ENCODE results near the gene EFNA5.

EFNA5 gene

DNA sequence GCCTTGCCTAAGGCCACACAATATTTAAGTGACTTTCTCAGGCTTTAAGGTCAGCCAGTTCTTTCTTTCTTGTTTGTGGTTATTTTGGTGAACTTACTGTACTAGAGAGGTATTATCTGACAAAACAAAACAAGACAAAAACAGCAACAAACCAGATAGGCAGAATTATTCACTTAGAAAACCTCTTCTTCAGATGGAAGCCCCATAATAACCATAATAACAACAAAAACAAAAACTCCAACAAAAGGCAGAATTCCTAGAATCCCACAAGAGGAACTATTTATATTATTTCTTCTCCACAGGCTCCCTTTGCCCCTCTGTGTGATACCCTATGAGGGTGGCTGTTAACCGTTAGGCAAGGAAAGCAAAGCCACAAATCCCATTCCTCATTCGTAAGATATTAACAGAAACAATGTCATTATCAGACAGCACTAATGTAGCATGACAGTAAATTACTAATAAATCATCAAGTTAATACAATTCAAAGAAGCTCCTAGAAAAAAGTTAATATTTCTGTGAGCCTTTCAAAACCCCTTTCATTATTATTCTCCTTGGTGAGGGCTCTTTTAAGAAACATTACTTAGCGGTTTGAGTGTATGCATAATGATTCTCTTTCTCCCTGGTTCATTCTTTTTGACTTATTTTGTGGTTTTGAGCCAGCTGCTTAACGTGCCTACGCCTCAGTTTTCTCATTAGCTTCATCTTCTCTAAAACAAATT, 274.9 kb downstream of the EFNA5 start:
- no peak for DNase-seq (ENCODE audit: low read depth in 2 of 2)

DNA sequence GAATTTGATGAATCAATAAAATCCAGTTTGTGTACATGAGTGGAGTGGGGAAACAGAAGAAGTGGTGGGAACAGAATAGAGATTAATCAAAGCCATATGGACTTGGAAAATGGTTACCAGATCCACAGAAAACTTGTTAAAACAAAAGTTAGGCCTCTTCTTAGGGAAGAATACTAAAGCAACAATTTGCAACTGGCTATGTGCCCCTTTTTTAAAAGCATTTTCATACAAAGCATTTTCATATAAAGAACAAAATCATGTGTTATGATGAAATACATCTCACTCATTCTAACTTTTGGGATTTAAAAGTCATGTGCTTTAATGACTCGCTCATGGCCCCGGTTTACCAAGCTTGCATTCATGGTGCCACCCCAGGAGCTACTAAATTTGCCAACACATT, 276.9 kb downstream of the EFNA5 start:
- no peak for DNase-seq (ENCODE audit: low read depth in 2 of 2)

DNA sequence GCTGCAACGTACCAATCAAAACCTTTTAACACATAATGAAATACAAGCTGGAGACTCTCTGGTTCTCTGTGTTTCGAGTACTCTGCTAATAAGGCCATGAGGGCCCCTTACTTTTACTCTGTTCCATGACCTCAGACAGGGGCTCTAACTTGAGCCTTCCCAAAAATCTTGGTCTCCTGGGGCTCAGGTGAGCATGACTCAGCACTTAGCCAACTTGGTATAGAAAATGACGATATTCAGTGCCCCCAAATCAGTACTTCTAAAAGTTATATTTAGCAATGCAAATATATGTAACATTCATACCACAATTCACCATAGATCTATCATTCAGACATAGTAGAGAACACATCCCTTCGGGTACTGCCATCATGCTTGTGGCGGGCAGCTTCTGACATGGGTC, 278.9 kb downstream of the EFNA5 start:
- DNase-seq (ENCODE audit: low read depth in 2 of 2) = no peak

DNA sequence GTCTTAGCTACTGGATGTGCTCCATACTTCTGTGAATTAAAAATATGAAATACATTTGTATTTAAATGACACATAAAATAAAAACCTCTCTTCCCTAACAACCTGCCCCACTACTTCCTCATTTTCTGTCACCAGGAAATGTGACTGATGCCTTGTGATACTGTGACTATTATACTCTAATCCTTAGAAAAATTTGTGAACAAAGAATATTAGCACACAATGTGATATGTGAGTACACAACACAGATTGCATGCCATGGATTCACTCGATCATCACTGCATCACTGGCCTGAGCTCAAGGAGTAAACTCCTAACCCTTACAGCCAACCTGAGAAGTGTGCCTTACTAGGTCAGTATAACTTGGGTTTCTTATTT, 281.0 kb downstream of the EFNA5 start:
- DNase-seq (ENCODE audit: low read depth in 2 of 2) = no peak

DNA sequence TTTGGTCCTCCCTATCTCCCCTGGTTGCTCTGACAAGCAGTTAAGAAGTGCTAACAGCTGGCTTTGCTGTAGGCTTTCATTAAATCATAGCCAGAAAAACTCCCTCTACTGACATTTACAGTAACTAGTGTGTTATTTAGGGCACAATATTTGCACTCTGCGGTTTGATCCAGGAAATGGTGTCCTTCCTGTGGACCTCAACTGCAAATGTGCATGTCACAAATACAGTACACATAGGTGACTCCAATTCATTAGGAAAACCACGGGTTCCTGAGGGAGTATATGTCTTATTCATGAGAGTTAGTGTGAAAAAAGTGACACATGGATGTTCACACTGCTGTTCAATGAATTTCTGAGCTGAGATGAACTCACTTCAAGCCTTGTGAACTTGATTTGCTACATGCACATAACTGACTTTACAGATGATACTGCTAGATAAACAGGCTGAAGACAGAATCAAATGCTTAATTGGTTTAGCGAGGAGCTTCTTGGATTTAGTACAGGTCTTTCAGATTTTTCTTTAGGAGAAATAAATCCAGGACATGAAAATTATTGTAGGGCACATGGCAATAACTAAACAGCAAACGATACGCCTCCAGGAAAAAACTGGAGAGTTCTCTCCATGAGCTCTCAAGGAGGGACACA, 281.5 kb downstream of the EFNA5 start:
- no peak for DNase-seq (ENCODE audit: low read depth in 2 of 2)

DNA sequence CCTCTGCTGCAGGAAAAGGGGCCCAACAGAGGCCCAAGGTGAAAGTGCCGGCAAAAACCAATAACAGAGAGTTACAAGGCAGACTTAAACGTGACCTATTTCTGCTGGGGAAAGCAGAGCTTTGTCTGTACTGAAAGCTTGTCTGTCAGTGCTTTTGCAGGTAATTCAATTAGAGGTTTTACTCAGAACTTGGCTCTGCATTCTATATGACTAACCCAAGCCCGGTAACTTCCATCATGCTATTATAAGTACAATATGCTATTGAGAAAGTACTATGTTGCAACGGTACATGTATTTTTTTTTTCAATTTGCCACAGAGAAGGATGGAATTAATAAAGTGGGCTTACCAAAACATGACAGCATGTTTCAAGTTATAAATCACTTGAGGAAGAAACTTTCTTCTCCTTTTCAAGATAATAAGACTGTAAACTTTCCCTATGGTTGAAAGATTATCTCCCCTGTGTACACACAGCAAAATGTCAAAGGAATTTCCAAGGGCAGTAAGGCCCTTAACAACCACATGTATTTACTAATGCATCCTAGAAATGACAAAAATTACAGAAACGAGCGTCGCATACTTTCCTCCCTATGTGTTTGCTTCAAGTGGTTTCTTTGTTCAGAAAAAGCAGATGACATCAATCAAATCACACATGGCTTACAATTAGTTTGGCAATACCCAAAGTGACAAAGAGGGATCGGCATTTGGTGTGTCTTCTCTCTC, 282.4 kb downstream of the EFNA5 start:
- no peak for DNase-seq (ENCODE audit: low read depth in 2 of 2)

DNA sequence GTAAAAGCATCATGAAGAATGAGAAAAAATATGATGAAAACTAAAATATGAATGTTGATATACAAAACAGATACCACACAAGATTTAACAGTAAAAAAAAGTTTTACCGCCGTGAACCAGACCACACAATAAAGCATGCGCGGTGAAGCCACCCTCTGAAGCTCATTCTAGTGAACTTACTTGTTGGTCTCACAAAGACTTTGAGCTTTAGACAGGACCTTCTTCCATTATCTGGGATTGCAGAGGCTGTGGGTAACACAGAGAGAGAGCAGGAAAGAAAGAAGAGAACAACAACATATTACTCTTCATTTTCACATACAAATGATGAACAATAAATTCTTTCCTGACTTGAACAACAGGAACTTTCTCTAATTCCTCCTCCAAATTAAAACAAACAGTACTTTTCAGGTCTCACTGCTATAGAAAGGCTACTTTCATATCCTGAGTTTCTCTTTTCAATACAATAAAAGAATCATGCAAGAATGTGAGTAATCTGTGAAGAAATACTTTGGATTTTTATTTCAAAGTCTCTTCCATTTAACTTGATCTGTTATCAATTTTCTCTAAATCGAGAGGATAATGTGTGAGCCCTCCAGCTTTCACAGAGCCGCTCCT, 283.1 kb downstream of the EFNA5 start:
- no peak for DNase-seq (ENCODE audit: low read depth in 2 of 2)

DNA sequence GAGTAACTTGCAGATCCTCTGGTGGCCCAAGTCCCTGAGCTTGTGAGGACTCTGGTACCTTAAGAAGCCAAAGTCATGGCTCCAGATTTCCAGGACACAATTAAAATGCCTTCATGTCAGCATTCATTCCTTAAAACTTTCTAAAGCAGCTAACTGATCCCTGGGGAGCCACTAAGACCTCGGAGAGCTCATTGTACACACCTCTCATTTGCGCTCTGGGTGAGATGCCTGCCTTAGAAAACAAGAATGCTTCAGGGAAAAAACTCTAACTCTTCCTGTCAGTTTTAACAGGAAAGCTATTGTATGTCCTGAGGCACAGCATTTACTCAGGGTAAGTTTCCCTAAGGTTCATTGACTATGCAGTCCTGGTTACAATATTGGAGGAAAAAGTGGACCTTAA, 285.0 kb downstream of the EFNA5 start:
- no peak for DNase-seq (ENCODE audit: low read depth in 2 of 2)

DNA sequence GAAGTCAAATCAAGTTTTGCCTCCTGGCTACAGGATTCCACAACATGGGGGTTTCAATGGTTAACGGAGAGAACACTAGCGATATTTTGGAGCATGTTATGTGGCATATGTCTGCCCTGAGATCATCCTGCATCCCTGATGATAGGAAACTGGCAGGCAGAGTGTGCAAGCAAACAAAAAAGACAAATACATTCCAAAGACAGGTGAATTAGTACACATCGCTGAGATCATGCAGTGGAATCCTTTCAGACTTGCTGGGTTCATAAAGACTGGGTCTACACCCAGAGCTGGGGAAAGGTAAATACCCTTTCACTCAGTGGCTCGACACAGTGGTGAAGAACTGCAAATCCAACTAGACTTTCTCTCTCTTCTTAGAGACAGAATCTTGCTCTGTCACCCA, 286.5 kb downstream of the EFNA5 start:
- no peak for DNase-seq (ENCODE audit: low read depth in 2 of 2)

DNA sequence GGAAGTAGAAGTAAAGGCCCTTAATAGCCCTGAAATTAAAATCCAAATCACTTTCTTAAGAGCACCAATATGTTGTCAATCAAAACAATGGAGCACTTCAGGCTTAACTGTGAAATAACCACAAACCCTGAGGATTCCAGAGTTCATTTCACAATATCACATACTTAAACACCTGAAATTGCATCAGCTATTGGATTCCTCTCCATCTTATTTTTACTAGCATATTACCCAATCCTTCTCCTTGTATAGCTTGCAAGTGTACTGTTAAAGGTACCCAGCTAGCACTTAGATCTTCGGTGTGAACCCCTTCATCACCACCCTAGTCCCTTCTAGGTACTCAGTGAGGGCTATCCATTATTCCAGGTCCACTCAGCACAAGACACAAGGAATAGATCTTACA, 287.3 kb downstream of the EFNA5 start:
- no peak for DNase-seq (ENCODE audit: low read depth in 2 of 2)

DNA sequence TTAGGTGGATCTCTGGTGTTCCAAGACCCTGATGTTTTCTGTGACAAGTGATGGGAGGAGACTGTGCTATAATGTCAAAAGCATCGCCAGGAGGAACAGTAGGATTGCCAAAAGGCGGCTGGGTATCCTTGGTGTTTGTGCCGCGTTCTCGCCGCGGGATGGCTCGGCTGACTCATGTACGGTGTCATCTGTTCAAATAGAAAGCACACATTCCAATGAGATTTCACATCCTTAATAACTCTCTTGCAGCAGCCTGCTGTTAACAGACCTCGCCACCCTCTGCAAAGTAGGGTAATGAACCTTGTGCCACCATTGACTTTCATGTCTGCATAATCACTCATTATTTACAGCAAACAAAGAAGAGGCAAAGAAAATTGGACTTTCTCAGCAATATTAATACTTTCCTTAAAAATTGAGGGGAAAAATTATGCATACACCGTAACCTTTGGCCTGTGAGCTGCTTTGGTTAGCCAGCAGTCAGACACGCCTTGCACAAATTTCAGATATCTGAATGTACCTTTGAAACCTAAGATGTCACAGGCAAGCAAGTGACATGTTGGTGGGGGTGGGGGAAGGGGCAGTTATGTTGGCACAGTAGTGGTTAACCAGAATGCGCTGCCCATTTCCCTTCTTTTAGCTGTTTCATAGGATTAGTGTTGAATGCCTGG, 289.4 kb downstream of the EFNA5 start:
- DNase-seq (ENCODE audit: low read depth in 2 of 2) = no peak

DNA sequence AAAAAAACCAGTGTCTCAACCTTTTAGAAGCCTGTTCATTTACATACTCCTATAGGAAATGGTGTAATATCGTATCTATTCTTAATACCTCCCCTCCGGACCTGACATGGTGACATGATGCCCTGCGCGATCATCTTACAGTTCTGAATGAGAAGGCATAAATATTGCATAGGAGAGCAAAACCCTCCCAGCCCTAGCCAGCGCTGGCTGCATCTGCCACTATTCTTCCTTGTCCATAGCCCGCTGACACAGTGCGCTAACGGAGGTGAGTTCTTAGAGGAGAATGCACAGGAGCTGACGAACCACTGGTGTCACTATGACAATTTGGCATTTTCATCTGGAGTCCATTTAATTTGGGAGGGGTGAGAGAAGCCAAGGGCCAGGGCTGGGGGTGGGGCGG, 290.1 kb downstream of the EFNA5 start:
- no peak for DNase-seq (ENCODE audit: low read depth in 2 of 2)

DNA sequence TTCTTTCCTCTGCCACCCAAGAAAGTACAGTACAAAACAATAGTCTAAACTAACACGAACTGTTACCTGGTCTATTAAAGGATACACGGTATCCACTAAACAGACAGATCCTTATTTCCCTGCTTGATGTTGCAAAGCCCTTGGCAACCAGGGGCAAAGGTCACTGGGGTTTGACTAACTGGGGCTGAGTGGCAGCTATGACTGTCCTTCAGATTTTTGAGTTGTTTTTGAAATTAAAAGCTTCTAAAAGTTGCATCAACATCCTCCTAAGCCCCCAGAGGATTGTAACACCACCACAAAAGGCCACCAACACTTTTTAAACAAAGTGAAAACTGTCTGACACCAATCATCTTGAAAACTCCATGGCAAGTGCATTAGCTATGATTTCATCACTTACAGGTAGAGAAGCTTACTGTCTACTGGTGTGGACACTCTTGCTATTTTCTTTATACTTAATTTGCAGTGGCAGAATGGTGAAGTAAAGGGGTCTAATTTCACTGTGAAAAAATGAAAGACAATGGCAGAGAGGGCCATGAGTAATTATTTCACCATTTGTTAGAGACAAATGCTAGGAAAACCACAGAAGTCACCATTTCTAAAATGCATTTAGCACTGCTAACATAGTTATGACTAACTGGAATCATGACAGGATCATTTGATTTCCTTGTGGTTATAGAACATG, 292.4 kb downstream of the EFNA5 start:
- DNase-seq (ENCODE audit: low read depth in 2 of 2) = no peak

DNA sequence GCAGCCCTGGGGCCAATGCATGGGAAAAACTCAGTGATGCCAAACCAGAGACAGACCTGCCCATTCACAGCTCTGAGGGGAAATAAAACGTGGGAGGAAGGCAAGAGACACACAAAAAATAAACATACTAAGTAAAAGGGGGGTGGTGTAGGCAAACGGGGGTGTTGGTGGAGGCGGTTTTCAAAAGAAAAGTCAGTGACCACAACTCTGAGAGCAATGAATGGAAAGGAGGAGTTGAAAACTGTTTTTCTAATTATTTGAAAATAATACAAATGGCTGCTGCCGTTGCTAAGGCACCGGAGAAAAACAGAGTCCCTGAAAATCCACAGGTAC, 293.5 kb downstream of the EFNA5 start:
- DNase-seq (ENCODE audit: low read depth in 2 of 2) = no peak

DNA sequence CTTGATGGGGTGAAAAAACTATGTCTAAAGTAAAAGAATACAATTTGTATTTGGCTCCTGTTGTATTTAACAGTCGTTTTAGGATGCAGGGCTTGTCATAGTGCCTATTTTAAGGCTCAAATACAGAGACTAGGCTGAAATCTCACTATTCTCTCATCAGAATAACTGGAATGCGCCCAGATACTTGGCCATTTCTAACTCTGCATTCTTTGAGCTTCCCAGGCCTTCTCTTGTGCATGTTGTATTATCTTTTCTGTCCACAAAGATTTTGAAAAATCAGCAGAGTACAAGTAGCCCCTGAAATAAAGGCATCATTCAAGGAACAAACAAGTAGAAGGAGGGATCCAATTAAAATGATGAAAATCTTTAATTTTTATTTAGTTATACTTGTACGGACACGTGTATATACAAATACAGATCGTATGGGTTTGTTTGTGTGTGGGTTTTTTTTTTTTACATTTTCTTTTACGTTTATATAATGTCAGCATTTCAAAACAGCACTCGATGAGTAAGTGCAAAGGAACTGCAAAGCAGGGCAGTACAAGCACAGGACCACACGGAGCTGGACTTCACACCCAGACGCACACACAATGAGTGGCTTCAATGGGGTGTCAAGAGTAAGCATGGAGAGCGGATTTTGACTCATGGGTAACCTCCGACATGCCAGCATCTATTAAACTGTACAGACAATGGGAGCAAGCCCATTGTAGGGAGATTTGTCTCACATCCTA, 294.0 kb downstream of the EFNA5 start:
- DNase-seq (ENCODE audit: low read depth in 2 of 2) = no peak

DNA sequence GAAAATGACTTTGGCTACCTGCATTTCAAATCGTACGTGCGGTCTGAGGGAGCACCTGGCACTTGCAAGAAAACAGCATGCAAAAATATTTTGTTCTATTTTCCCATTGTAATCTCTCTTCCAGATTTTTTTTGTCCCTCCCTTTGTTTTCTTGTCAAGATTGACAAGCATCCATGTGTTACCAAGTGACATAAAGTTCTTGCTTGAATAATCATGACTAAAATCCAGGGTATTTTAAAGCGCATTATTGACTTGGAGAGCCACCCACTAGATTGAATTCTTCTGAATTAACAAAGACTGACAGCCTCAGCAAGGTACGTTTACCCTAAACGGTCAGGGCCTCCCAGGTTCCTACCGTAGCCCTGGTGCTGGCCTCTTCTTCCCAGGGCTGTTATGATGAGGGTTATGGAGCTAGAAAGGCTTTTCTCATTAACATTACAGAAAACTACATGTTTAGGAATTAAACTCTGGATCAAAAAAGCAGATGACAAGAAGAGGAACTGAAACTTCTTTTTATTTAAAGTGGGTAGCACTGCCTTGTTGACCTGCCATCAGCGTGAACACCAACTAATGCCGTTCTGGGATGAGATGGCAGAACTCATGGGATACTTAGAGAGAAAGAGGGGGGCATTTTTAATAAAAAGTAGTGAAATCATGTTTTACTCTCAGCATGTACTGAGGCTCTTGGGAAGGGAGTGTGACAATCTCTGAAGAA, 297.0 kb downstream of the EFNA5 start:
- no peak for DNase-seq (ENCODE audit: low read depth in 2 of 2)

DNA sequence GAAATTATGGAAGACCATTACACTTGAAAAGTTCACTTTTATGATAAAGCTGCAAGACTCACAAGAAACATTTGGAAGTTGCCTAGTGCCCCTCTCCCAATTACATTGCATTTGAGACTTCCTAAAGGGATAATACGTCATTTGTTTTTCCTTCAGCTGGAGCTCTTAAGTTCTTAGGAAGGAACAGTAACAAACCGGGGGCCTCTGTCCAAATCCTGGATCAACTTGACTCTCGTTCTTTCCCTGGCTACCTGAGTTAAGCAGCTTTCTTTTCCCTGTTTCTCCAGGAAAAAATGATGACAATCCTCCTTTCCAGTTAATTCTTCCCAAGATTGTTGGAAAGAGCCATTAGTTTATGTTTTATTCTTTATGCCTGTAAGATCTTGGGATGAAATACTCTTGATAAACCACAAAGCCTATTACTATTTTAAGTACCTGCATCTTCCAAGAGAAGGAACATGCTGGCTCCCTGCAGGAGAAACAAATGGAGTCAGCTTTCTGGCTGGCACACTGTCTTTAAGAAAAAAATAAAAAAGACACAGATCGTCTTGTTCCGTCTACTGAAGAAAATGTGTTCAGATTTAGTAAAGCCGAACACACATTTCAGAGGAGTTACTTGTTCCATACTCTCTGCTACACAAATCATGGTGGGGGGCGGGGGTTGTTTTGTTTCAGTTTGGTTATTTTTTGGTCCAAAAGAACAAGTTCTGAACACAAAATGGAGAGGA, 297.9 kb downstream of the EFNA5 start:
- DNase-seq (ENCODE audit: low read depth in 2 of 2) = no peak

DNA sequence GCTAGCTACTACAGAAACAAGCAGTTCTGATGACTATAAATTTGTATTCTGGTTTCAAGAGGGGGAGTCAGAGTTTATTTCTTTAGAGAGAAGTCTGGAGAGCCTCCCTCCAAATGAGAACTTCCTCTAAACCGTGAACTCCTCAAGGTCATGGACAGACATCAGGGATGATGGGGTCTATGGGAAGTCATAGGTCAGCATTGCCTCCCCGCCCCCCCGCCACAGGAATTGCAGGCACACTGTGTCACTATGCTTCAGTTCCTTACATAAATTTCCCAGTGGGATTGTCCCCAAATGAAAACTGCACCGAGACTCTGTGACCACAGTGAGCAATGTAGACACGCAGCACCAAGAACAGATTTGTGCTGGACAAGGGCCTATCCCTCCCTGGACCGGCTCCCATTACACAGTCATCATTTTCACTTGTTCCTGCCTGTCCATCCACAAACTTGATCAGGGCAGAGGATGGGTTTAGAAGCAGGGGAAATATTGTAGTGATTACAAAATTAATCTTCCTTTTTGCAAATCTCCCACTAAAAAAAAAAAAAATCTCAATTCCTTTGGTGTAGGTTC, 300.3 kb downstream of the EFNA5 start:
- DNase-seq (ENCODE audit: low read depth in 2 of 2) = no peak

DNA sequence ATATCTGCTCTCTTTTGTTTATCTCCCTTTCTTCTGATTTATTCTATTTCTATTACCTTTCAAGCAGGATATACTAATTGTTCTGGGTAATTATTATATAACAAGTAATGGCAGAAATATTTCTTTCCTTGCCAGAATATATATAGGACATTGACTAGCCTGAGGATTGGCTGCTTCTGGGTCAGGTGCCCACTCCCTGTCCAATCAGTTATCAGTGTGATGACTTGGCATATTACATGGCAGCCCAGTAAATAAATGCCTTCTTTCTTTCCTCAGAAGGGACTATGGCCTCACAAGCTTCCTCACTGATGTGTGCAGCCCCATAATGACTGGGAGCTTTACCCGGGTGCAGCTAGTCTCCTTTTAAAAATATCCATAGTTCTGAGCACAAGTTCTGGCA, 301.1 kb downstream of the EFNA5 start:
- no peak for DNase-seq (ENCODE audit: low read depth in 2 of 2)
